DOHH2 (cell line): Measurements from ENCODE around the gene RNF32.
"Not testable (repeated sequence)": the region's sequence is repeated elsewhere in the genome, so short reads cannot be mapped to it uniquely, and the experiment has no call there.

ENCODE experiments used
- H3F3A ChIP-seq: fragments of 200-600 bp; sonication (generic), shearing (Covaris generic); 2 replicates; pipeline ENCODE4 v1.6.0; 2016; ENCODE audit warnings: antibody characterized with exemption, mild to moderate bottlenecking; ENCODE audit not compliant: control insufficient read depth, insufficient read depth
- H3K27ac ChIP-seq: fragments of 200-600 bp; sonication (generic); 2 replicates; pipeline ENCODE4 v1.5.1; 2014; ENCODE audit warnings: low read depth, mild to moderate bottlenecking, low read length, moderate library complexity
- H3K27me3 ChIP-seq: fragments of 200-600 bp; sonication (generic); 2 replicates; pipeline ENCODE4 v1.6.1; 2014; ENCODE audit warnings: mild to moderate bottlenecking, low read length, mixed read lengths; ENCODE audit not compliant: control insufficient read depth
- H3K36me3 ChIP-seq: fragments of 200-600 bp; sonication (generic); 2 replicates; pipeline ENCODE4 v1.6.1; 2014; ENCODE audit warnings: mild to moderate bottlenecking, low read length, moderate library complexity, mixed read lengths; ENCODE audit not compliant: control insufficient read depth
- H3K4me1 ChIP-seq: fragments of 200-600 bp; sonication (generic); 2 replicates; pipeline ENCODE4 v1.6.1; 2014; ENCODE audit warnings: mild to moderate bottlenecking, low read length, mixed read lengths; ENCODE audit not compliant: control insufficient read depth
- H3K4me2 ChIP-seq: fragments of 200-600 bp; sonication (generic); 2 replicates; pipeline ENCODE4 v1.6.0; 2014; ENCODE audit warnings: mild to moderate bottlenecking, low read length, moderate library complexity
- H3K4me3 ChIP-seq: fragments of 200-600 bp; sonication (generic); 2 replicates; pipeline ENCODE4 v1.5.1; 2014; ENCODE audit warnings: mild to moderate bottlenecking, low read length, mixed read lengths
- H3K79me2 ChIP-seq: fragments of 200-600 bp; sonication (generic); 2 replicates; pipeline ENCODE4 v1.6.1; 2014; ENCODE audit warnings: mild to moderate bottlenecking, low read length, mixed read lengths; ENCODE audit not compliant: control insufficient read depth
- H3K9me2 ChIP-seq: fragments of 200-600 bp; sonication (generic); replicated peaks from 2 replicates; pipeline ENCODE4 v1.6.1; 2014; ENCODE audit warnings: mild to moderate bottlenecking, low read length, mixed read lengths; ENCODE audit not compliant: control insufficient read depth
- H3K9me3 ChIP-seq: fragments of 200-600 bp; sonication (generic); 2 replicates; pipeline ENCODE4 v1.6.1; 2014; ENCODE audit warnings: antibody characterized with exemption, low read length, mixed read lengths; ENCODE audit not compliant: control insufficient read depth, insufficient read depth
- H4K20me1 ChIP-seq: fragments of 200-600 bp; sonication (generic); 2 replicates; pipeline ENCODE4 v1.6.0; 2014; ENCODE audit warnings: low read depth, mild to moderate bottlenecking, antibody characterized with exemption, low read length, moderate library complexity; ENCODE audit not compliant: control insufficient read depth, insufficient read depth
- CTCF ChIP-seq: fragments of 200-600 bp; sonication (generic); IDR thresholded peaks from one replicate; pipeline ENCODE4 v1.5.1; 2014; ENCODE audit warnings: antibody characterized with exemption, mild to moderate bottlenecking, low read depth, low read length; ENCODE audit not compliant: poor library complexity, severe bottlenecking
- EZH2phosphoT487 ChIP-seq: fragments of 200-600 bp; sonication (generic); IDR thresholded peaks from 2 replicates; pipeline ENCODE4 v1.6.1; 2017; ENCODE audit warnings: borderline replicate concordance, mild to moderate bottlenecking, antibody characterized with exemption, low read length, moderate library complexity, mixed read lengths

Gene RNF32

DNA sequence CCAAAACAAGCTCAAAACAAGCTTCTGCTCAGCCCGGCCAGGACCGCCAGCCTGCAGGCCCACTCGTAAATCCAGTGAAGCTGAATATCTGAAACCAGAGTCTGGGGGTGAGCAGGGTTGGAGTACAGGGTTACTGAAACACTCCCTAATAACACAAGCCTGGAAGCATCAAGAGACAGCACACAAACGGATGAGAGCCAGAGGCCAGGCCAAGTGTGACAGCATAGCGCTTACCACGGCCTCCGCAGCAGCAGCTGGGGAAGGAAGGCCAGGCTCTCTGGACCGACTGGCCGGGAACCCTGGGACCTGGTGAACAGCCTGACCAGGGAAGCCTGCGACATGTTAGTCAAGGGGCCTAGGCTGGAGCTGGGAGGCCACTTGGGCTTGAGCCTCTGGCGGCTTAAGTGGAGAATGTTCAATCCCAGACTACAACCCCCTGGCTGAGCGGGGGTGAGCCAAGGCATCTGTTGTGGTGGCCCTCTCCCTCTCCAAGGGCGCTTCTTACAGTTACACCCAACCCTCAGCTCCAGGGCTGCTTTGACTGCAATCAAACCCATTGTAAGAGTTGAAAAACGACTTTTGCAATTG, 21.7 kb upstream of the RNF32 start:
- Histone ChIP-seq H3K79me2 (no peaks in the 10 kb centered on the region), H3K4me1 (no peaks in the 10 kb centered on the region), H3K27me3 (peaks cover 14% of the 10 kb centered on the region), H3K36me3 (no peaks in the 10 kb centered on the region), H3K9me2 (no peaks in the 10 kb centered on the region), H3K4me3 (no peak overlapping the region), H3K27ac (no peak overlapping the region), H3F3A (no peaks in the 10 kb centered on the region), H4K20me1 (no peaks in the 10 kb centered on the region), H3K4me2 (no peak overlapping the region), H3K9me3 (no peaks in the 10 kb centered on the region)
- no peak for TF ChIP-seq CTCF
- no peak for TF ChIP-seq EZH2phosphoT487

GRCh38 chr7:156619488-156620290, 20.9 kb upstream of the RNF32 start:
- not testable (repeated sequence) for H3K4me2 ChIP-seq, H4K20me1 ChIP-seq, H3K79me2 ChIP-seq, H3F3A ChIP-seq, H3K27ac ChIP-seq, H3K4me3 ChIP-seq, H3K9me2 ChIP-seq, H3K4me1 ChIP-seq, H3K9me3 ChIP-seq, H3K36me3 ChIP-seq
- peaks cover 14% of the 10 kb centered on the region for H3K27me3 ChIP-seq

DNA sequence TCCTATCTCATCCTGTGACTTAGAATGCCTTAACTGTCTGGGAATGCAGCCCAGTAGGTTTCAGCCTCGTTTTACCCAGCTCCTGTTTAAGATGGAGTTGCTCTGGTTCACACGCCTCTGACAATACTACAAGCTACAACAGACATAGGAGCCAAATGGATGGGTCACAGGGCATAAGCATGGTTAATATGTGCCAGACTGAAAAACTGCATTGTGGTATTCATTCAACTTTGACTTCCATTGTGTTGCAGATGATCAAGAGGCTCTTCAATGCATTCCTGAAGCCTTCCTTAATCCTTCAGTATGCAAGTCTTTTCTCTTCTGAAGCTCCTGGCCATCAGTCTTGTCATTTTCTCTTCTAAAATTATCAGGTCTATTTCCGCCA, 20.3 kb upstream of the RNF32 start:
- Histone ChIP-seq H3K9me2 (no peaks in the 10 kb centered on the region), H3K36me3 (no peaks in the 10 kb centered on the region), H3K9me3 (no peaks in the 10 kb centered on the region), H3K4me3 (no peak overlapping the region), H4K20me1 (no peaks in the 10 kb centered on the region), H3F3A (no peaks in the 10 kb centered on the region), H3K27ac (no peak overlapping the region), H3K4me2 (no peak overlapping the region), H3K27me3 (peaks cover 14% of the 10 kb centered on the region), H3K4me1 (no peaks in the 10 kb centered on the region), H3K79me2 (no peaks in the 10 kb centered on the region)
- TF ChIP-seq CTCF = no peak
- no peak for TF ChIP-seq EZH2phosphoT487

DNA sequence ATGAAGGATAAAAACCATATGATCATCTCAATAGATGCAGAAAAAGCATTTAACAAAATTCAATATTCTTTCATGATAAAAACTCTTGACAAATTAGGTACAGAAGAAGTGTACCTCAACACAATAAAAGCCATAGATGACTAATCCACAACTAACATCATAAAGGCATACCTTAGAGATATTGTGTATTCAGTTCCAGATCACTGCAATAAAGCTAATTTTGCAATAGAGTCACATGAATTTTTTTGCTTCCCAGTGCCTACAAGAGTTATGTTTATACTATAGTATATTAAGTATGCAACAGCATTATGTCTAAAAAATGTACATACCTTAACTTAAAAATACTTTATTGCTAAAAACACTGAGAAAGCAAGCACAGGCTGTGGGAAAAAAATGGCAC, 18.9 kb upstream of the RNF32 start:
- H3K9me3 ChIP-seq = no peaks in the 10 kb centered on the region
- H3K36me3 ChIP-seq = no peaks in the 10 kb centered on the region
- H3K27ac ChIP-seq = no peak overlapping the region
- peaks cover 14% of the 10 kb centered on the region for H3K27me3 ChIP-seq
- H3K4me3 ChIP-seq = no peak overlapping the region
- no peaks in the 10 kb centered on the region for H4K20me1 ChIP-seq
- H3K4me2 ChIP-seq = no peak overlapping the region
- H3K4me1 ChIP-seq = no peaks in the 10 kb centered on the region
- no peaks in the 10 kb centered on the region for H3K9me2 ChIP-seq
- no peaks in the 10 kb centered on the region for H3F3A ChIP-seq
- no peak for TF ChIP-seq EZH2phosphoT487
- no peak for TF ChIP-seq CTCF
- no peaks in the 10 kb centered on the region for H3K79me2 ChIP-seq
